ENCODE results near the gene FAM9B.
"Not testable (repeated sequence)": the region's sequence is repeated elsewhere in the genome, so short reads cannot be mapped to it uniquely, and the experiment has no call there.

FAM9B gene

DNA sequence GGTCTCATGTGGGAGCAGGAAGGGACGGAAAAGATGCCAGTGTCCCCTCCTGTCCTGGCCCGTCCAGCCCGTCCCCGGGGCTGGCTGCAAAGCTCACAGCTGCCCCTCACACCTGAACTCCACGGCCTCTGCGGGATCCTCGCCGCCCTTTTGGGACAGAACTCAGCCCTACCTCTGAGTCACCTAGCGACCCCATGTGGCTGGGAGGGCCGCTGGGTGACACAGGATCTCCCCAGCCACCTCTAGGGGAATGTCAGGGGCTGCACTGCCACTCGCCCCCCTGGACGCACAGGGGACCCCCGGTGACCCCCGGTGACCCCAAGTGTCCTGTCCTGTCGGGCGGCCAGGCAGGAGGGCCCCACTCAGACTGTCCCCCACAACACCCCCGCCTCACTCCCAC, 748 bp downstream of the FAM9B start:
- Histone ChIP-seq H3K27ac (replicated peaks) (no peak overlapping the region), H3K27me3 (ENCODE audit: insufficient read depth, poor library complexity, severe bottlenecking) (no peaks in the 10 kb centered on the region), H3K4me3 (replicated peaks; ENCODE audit: insufficient read depth, low read length) (no peak overlapping the region)
- TF ChIP-seq SPI1 (IDR thresholded peaks at IDR 0.05; ENCODE audit: borderline replicate concordance, low read depth): no peak
- no peak for TF ChIP-seq POLR2AphosphoS5 (IDR thresholded peaks at IDR 0.05; ENCODE audit: low read depth)
- TF ChIP-seq GABPA (IDR thresholded peaks at IDR 0.05; ENCODE audit: low read depth): no peak
- TF ChIP-seq, protein P1, sequence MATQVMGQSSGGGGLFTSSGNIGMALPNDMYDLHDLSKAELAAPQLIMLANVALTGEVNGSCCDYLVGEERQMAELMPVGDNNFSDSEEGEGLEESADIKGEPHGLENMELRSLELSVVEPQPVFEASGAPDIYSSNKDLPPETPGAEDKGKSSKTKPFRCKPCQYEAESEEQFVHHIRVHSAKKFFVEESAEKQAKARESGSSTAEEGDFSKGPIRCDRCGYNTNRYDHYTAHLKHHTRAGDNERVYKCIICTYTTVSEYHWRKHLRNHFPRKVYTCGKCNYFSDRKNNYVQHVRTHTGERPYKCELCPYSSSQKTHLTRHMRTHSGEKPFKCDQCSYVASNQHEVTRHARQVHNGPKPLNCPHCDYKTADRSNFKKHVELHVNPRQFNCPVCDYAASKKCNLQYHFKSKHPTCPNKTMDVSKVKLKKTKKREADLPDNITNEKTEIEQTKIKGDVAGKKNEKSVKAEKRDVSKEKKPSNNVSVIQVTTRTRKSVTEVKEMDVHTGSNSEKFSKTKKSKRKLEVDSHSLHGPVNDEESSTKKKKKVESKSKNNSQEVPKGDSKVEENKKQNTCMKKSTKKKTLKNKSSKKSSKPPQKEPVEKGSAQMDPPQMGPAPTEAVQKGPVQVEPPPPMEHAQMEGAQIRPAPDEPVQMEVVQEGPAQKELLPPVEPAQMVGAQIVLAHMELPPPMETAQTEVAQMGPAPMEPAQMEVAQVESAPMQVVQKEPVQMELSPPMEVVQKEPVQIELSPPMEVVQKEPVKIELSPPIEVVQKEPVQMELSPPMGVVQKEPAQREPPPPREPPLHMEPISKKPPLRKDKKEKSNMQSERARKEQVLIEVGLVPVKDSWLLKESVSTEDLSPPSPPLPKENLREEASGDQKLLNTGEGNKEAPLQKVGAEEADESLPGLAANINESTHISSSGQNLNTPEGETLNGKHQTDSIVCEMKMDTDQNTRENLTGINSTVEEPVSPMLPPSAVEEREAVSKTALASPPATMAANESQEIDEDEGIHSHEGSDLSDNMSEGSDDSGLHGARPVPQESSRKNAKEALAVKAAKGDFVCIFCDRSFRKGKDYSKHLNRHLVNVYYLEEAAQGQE (IDR thresholded peaks at IDR 0.05; ENCODE audit: insufficient replicate concordance, low read depth): no peak
- TF ChIP-seq, protein P2, sequence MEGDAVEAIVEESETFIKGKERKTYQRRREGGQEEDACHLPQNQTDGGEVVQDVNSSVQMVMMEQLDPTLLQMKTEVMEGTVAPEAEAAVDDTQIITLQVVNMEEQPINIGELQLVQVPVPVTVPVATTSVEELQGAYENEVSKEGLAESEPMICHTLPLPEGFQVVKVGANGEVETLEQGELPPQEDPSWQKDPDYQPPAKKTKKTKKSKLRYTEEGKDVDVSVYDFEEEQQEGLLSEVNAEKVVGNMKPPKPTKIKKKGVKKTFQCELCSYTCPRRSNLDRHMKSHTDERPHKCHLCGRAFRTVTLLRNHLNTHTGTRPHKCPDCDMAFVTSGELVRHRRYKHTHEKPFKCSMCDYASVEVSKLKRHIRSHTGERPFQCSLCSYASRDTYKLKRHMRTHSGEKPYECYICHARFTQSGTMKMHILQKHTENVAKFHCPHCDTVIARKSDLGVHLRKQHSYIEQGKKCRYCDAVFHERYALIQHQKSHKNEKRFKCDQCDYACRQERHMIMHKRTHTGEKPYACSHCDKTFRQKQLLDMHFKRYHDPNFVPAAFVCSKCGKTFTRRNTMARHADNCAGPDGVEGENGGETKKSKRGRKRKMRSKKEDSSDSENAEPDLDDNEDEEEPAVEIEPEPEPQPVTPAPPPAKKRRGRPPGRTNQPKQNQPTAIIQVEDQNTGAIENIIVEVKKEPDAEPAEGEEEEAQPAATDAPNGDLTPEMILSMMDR (IDR thresholded peaks at IDR 0.05; ENCODE audit: insufficient read depth, low read length): no peak
- no peak for DNase-seq (ENCODE audit: low read depth in 1 of 2, low spot score in 1 of 2)

DNA sequence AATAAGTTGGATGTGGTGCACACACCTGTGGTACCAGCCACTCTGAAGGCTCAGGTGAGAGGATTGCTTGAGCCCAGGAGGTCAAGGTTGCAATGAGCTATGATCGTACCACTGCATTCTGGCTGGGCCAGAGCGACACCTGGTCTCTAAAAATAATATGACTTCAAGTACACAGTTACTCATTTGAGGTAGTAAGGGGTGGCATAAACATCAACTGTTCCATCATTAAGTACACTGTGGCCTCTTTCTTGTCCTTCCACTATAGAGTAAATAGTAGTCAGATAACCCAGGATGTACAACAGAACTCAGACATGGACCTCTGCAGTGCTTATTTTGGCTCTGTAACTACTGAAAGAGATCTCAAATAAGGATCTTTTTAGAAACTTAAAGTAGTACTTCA, 10.6 kb downstream of the FAM9B start:
- DNase-seq (ENCODE audit: low read depth in 1 of 2, low spot score in 1 of 2): no peak
- Histone ChIP-seq H3K27me3 (ENCODE audit: insufficient read depth, poor library complexity, severe bottlenecking) (no peaks in the 10 kb centered on the region), H3K4me3 (replicated peaks; ENCODE audit: insufficient read depth, low read length) (no peak overlapping the region), H3K27ac (replicated peaks) (no peak overlapping the region)
- TF ChIP-seq POLR2AphosphoS5 (IDR thresholded peaks at IDR 0.05; ENCODE audit: low read depth): no peak
- TF ChIP-seq, protein P2 (IDR thresholded peaks at IDR 0.05; ENCODE audit: insufficient read depth, low read length): no peak

DNA sequence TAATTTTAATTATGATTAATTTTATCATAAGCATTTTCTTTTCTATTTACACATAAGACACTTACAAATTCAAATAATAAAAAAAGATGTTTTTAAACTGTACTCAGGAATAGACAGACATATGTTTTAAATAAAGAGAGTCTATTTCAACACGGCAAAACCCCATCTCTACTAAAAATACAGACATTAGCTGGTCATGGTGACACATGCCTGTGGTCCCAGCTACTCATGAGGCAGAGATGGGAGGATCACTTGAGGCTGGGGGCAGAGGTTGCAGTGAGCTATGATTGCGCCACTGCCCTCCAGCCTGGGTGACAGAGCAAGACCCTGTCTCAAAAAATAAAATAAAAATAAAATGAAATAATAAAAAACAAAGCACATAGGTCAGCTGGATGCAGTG, 14.8 kb downstream of the FAM9B start:
- TF ChIP-seq POLR2AphosphoS5 (IDR thresholded peaks at IDR 0.05; ENCODE audit: low read depth): no peak
- no peak for TF ChIP-seq GABPA (IDR thresholded peaks at IDR 0.05; ENCODE audit: low read depth)
- TF ChIP-seq, protein P2 (IDR thresholded peaks at IDR 0.05; ENCODE audit: insufficient read depth, low read length): no peak
- no peak for TF ChIP-seq SPI1 (IDR thresholded peaks at IDR 0.05; ENCODE audit: borderline replicate concordance, low read depth)
- TF ChIP-seq, protein P1 (IDR thresholded peaks at IDR 0.05; ENCODE audit: insufficient replicate concordance, low read depth): no peak
- Histone ChIP-seq H3K27me3 (ENCODE audit: insufficient read depth, poor library complexity, severe bottlenecking) (no peaks in the 10 kb centered on the region), H3K27ac (replicated peaks) (no peak overlapping the region), H3K4me3 (replicated peaks; ENCODE audit: insufficient read depth, low read length) (no peak overlapping the region)
- no peak for DNase-seq (ENCODE audit: low read depth in 1 of 2, low spot score in 1 of 2)

DNA sequence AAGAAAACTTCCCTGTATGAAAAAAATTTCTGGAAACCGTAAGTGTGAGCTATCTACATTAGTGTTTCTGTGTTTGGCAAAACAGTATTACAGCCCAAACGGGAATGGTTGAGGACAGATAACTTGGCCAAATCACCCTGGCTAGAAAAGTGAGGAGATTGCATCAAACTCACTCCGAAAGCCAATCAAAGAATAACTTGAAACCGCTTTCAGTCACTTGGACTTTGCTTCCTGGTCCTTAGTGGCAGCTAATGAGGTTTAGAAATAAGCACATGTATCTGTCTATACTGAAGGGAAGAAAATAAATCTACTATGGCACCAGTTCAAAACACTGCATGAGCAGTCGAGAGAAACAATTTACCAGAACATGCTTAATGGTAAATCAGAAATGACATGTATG, 15.6 kb downstream of the FAM9B start:
- not testable (repeated sequence) for DNase-seq (ENCODE audit: low read depth in 1 of 2, low spot score in 1 of 2); H3K27me3 ChIP-seq (ENCODE audit: insufficient read depth, poor library complexity, severe bottlenecking); H3K4me3 ChIP-seq (replicated peaks; ENCODE audit: insufficient read depth, low read length); H3K27ac ChIP-seq (replicated peaks)
